CD4-positive, alpha-beta T cell treated with Interleukin-17A for 4 hours (primary cell): Measurements from ENCODE around the gene MBD5.

Source experiments
- DNase-seq: peaks from one replicate; pipeline ENCODE4 v3.0.0-alpha.2; 2020; ENCODE audit warnings: mixed read lengths

MBD5 gene

DNA sequence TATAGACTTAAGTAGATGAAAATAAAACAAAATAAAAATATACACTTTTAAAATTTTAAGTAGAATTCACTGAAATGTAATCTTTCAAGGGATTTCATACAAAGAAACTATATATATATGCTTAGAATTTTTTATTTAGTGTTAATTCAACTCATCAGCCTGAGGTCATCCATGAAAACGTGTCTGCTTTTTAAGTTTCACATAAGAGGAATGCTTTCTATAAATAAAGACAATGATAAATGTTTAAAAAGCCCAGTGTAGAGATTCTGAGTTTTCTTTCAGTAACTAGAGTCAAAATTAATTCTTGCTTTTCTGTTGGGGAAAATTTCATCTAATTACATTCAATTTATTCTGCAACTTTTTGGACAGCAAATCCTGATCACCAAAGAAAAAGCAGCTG lies 213.3 kb downstream of the MBD5 start:
- DNase-seq, result no peak

DNA sequence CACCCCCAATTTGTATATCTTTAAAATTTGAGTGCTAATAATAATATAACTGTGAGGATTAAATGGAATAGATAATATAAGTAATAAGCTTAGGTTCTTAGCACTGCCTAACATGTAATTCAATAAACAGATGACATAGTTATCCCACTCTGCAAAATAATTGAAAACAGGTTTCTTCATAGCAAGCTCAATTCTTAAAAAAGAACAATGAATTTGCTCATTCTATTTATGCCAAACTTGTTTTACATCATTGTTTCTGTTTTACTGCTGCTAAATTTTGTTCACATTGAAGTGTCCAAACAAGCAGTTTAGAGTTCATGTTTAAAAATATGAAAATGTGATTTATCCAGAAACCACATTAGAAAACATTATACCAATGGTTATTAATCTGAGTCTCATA lies 217.0 kb downstream of the MBD5 start:
- DNase-seq, result no peak

DNA sequence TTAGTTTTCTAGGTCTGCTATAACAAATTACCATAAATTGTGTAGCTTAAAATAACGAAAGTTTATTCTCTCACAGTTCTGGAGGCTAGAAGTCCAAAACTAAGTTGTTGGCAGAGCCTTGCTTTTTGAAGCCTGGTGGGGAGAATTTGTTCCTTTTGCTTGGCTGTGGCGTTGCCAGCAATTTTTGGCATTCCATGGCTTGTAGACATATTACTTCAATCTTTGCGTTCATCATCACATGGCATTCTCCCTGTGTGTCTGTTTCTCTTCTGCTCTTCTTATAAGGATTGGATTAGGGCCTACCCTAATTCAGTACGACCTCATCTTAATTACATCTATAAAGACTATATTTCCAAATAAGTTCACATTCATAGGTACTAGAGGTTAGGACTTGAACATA lies 217.7 kb downstream of the MBD5 start:
- DNase-seq, result no peak

DNA sequence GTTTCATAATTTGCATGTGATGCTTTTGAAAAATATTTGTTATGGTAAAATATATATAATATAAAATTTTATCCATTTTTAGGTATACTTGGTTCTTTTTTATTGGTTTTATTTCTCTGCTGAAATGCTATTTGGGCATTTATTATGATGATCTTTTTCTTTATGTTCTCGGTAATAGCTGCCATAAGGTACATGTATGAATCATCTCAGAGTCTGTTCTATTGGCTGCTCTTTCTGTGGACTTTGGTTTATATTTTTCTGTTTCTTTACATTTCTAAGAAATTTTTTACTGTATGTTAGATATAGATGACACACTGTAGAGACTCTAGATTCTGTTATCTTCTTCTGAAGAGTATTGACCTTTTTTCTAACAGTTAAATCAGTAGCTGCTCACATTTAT lies 219.9 kb downstream of the MBD5 start:
- DNase-seq, result no peak

DNA sequence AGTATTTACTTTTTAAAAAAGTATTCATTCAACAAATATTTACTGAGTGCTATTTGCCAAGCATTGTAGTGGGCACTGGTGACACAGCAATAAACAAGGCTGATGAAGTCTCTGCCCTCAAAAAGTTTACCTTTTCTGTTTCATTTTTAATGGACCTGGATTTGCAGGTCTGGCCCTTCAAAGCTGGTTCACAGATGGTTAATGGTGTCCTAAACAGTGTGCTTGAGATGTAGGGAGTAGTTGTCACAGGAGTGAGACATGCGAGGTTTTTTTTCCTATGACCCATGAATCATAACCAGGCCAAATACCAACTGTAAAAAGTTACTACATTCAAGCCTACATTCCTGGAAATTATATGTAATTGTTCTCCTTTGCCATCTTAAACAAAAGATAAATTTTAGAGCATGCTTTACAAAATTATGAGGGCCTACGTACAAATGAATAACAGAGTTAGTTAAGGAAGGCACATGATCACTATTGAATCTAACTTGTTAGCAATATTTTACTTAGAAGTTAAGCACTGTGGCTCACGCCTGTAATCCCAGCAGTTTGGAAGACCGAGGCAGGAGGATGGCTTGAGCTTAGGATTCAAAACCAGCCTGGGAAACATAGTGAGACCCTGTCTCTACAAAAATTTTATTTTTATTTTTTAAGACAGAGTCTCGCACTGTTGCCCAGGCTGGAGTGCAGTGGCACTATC lies 223.9 kb downstream of the MBD5 start:
- DNase-seq, result no peak

DNA sequence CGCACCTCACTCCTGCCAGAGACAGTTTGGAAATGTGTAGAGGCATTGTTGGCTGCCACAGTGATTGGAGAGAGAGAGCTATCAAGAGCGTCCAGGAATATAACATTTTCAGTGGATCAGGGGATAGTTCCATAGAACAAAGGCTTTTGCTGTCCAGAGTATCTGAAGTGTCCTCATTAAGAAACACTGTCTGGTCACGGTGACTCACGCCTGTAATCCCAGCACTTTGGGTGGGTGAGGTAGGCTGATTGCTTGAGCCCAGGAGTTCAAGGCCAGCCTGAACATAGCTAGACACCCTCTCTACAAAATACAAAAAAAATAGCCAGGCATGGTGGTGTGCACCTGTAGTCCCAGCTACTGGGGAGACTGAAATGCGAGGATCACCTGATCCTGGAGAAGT lies 231.1 kb downstream of the MBD5 start:
- no peak for DNase-seq

DNA sequence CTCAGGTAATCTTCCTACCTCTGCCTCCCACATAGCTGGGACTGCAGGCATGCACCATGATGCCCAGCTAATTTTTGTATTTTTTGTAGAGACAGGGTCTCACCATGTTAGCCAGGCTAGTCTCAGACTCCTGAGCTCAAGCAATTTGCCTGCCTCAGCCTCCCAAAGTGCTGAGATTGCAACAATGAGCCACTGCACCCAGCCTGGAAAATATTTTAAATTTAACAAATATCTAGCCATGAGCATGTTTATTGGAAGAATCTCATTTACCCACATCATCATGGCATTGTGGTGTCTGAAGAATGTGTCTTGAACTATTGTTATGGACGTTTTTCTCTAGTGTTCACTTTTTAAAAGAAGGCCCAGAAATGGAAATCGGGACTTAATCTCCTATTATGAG lies 231.8 kb downstream of the MBD5 start:
- DNase-seq, result no peak

DNA sequence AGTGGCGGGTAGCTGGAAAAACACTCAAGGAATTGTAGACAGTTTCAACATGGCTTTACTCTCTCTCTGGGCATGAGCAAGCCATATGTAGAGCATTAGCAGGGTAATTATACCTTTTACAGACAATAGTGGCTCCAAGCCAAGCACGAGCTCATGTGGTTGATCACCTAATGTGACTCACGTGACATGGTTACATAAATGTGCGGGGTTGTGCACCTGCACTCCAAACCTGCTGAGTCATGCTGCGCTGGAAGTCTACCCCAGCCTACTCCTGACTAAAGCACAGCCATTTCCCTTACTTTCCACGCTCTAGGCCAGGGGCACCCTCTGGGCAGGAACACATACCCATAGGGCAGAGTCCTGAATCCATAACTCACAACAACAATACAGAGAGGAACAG lies 232.8 kb downstream of the MBD5 start:
- no peak for DNase-seq

DNA sequence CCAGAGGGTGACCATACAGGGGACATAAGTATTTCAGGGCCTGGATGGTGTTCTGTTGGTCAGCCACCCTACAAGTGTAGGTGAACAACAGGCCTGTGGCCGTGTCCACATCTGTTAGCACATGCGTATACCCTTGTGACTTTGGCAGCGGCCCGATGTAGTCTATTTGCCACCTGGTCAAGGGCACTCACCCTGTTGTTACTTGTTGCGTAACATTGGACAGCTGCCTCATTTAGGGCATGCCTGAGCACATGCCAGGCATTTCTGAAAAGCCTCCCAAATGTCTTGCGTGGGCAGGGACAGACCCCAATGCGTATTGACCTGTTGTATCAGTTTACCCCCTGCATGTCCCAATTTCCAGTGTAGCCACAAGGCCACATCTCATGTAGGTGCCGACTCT lies 235.0 kb downstream of the MBD5 start:
- no peak for DNase-seq

DNA sequence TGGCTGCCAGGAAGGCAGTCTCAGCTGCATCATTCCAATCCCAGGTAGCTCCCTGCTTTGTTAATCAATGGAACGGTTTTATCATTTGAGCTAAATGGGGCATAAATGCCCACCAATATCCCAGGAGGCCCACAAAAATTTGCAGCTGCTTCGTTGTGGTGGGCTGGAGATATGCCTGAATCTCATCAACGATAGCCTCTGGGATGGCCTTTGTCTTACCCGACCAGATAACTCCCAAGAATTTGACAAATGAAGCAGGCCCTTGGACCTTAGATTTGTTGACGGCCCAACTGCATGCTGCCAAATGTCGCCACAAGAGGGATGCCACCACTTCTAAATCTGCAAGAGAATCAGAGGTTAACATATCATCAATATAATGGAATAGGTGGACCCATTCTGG lies 236.4 kb downstream of the MBD5 start:
- DNase-seq, result no peak

DNA sequence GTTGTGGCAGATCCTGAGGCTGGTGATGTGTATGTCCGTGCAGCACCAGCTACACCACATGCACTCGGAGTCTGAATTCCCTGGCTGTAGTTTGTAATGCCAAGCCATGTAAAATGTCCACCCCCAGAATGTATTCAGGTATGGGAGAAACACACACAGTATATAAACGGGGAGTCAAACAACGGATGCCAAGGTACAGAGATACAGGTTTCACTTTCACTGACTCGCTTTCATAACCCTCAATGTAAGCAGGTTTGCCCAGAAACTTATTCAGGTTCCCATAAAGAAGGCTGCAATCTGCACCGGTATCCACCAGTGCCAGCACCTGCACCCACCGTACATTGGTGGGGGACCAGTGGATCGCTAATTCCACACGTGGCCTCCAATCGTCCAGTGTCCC lies 237.2 kb downstream of the MBD5 start:
- DNase-seq, result no peak

DNA sequence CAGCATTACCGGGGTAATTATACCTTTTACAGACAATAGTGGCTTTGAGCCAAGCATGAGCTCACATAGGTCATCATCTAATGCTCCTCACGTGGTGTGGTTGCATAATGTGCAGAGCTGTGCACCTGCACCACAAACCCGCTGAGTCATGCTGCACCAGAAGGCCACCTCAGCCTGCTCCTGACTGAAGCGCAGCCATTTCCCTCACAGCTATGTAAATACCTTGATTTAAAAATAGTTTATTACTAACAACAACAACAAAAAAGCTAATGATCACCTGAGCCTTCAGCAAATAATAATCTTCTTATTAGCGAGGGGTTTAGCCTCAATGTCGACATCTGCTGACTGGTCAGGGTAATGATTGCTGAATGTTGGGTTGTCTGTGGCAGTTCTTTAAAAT lies 238.8 kb downstream of the MBD5 start:
- no peak for DNase-seq

DNA sequence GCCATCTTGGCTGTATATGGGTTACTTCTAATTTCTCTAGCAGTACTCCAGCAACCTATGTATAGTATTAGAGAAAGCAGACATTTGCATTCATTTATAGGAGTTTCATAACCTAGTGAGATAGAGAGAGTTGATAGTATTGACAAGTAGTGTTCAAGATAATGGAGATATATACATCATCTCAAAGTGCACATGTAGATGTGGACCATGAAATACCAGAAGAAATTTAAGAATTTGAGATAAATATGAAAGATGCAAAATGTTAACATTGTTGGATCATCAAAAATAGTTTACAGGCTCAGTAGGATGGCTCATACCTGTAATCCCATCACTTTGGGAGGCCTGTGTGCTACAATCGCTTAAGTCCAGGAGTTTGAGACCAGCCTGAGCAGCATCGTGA lies 243.0 kb downstream of the MBD5 start:
- DNase-seq, result no peak

DNA sequence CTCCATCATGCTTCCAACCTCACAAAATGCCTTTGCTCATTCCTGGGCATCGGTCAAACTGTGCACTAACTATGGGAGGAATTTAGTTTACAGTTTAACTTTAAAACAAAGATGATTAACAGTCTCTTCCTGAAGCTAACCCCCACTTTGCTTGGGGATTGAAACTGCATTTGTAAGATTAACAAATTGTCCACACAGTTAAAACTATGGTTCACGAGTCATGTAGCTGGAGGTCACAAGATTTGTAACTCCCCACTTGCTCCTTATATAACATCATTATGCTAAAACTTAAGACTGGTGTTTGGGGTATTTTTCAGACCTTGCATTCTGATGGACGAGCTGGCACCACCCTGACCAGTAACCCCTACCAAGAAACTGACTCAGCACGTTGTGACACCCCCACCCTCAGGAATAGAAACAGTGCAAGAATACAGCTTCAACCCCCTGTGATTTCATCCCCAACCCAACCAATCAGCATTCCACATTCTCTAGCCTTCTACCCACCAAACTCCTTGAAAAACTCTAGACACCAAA lies 252.3 kb downstream of the MBD5 start:
- DNase-seq, result no peak

DNA sequence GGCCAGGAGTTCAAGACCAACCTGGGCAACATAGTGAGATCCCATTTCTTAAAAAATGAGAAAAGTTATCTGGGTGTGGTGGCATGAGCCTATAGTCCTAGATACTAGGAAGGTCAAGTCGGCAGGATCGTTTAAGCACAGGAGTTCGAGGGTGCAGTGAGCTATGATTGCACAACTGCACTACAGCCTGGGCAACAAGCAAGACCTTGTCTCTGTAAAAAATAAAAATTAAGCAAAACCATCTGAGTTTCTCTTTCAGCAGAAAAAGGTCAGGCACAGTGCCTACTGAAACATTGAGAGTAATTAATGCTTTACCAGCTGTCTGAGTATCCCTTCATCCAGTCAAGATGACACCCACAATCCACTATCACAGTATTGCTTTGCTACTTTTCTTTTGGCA lies 258.3 kb downstream of the MBD5 start:
- no peak for DNase-seq

DNA sequence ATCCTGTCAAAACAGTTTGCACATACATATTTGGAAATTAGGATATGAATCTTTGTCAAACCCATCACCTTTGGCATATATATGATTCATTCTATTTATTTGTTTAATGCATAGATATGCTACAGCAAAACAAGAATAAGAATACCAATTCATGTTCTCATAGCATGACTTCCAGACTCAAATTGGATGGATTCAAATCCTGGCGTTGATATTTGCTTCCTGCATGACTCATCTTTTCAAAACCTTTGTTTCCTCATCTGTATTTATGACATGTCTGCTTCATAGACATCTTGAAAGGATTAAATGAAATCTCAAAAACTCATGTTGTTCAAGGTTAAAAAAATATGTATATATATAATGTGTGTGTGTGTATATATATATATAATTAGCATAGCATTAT lies 261.3 kb downstream of the MBD5 start:
- no peak for DNase-seq

DNA sequence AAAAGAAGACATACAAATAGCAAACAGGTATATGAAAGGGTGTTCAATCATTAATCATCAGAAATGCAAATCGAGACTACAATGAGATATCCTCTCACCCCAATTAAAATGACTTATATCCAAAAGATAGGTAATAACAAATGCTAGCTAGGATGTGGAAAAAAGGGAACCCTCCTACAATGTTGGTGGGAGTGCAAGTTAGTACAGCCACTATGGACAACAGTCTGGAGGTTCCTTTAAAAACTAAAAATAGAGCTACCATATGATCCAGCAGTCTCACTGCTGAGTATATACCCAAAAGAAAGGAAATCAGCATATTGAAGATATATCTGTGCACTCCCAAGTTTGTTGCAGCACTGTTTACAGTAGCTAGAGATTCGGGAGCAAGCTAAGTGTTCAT lies 271.5 kb downstream of the MBD5 start:
- DNase-seq, result no peak

DNA sequence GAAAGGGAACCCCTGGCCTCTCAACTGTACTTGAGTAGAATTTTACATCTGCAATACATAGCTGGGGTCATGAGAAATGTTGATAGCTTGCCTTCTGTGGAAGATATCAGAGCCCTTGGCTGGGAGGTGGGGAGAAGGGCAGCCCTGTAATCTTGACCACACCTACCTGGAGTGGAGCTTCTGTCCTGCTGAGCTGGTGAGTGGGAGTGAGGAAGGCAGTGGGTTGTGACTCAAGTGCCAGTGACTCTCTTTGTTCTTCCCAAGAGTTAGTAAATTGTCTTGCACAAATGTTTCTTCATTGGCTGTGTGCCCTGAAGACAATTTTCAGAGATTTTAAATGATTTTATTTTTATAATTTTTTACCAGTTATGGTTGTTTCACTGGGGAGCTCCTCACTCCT lies 277.3 kb downstream of the MBD5 start:
- no peak for DNase-seq

DNA sequence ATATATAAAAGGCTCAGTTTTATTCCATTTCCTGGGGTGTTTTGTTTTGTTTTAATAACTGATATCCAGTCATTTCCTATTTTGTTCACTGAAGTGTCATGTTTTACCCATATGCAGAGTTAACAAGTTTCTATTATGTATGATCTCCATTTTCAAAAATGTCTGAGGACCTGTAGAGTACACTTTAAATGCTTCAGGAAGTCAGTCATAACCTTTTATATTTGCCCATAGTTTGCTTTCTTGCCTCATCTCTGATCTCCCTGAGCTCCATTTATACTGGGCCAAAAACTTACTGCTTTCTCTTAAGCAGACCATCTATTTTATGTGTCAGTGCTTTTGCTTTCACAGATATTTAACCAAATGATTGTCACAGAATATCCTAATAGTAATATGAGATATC lies 278.7 kb downstream of the MBD5 start:
- no peak for DNase-seq

DNA sequence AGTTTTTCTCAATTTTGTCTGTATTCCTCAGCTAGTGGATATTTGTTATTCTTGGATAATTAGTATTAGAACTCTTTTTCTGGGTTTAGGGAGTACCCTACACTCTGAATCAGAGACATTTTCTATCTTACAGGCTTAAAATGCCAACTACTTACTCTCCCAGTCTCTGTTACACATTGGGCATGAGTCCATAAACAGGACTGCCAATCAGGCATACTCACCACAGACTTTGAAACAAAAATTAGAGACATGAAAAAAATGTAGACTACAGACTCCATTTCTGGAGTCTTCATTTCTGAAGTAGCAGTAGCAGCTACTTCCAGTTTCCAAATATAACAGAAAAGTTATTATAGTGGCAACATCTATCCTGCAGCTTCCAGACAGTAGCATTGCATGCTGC lies 279.7 kb downstream of the MBD5 start:
- no peak for DNase-seq

DNA sequence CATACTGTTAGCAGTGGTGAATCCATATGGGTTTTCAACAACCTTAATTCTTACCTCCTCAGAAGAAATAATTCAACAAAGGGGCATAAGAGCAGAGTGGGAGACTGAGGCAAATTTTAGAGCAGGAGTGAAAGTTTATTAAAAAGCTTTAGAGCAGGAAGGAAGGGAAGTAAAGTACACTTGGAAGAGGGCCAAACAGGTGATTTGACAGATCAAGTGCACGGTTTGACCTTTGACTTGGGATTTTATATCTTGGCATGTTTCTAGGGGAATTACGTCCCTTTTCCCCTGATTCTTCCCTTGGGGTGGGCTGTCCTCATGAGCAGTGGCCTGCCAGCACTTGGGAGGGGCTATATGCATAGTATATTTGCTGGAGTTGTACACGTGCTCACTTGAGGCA lies 280.5 kb downstream of the MBD5 start:
- DNase-seq, result no peak

DNA sequence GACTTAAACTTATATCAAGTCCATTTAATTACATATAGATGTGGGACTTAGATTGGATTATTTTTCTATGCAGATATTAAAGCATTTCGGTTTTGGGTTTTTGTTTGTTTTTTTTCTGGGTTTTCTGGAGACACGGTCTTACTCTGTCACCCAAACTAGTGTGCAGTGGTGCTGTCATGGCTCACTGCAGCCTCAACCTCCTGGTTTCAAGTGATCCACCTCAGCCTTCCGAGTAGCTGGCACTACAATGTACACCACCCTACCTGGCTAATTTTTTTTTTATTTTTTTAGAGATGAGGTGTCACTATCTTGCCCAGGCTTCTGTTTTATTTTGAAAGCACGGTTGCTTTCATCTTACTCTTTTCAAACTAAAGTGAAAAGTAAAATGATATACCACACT lies 281.6 kb downstream of the MBD5 start:
- DNase-seq, result no peak

DNA sequence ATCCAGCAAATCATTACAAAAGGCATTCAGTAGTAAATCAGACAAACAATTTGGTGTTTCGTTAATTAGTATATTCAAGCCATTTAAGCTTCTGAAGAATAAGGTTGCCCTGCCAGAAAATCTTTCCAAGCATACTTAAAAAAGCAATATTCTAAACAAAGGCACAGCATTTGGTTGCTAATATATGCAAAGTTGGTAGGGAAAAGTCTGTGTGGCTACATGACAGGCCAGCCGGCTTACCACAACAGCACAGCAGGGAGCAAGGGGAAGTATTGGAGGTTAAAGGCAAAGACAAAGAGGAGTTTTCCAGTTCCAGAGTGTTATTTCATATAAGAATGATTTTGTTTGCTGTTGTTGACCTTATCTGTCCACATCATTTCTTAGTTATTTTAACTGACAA lies 282.3 kb downstream of the MBD5 start:
- no peak for DNase-seq

DNA sequence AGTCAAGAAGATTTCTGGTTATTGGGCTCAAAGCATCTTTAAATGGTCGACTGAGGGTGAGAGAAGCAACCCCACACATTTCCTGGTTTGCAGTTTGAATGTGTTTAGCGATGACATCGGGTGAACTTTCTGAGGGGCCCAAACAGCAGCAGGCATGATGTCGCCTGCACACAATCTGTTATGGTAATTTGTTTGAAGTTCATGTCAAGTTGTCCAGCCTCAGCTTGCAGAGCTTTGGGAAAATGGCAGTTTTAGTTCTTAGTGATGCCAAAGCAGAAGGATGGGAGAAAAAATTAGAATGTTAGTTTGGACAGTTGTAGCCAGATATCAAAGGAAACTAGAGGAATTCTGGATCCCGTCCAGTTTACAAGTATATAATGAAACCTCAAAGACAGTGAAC lies 284.6 kb downstream of the MBD5 start:
- DNase-seq, result no peak

DNA sequence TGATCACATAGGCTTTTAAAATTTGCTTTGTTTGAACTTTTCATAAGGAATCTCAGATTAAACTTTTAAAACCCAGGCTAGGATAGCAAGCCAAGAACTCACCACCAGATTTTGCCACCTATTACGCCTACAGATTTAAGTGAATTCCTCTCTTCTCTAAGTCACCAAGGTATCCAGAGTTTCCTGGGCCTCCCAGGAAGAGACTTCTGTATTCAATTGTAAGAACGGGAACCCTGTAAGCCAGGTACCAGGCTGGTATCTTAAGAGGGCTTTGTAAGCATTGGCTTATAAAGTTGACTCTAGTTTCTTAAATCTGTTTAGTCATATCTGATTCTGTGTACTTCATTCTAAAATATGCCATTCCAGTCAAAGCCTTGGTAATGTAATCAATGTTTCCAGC lies 285.1 kb downstream of the MBD5 start:
- DNase-seq, result no peak

DNA sequence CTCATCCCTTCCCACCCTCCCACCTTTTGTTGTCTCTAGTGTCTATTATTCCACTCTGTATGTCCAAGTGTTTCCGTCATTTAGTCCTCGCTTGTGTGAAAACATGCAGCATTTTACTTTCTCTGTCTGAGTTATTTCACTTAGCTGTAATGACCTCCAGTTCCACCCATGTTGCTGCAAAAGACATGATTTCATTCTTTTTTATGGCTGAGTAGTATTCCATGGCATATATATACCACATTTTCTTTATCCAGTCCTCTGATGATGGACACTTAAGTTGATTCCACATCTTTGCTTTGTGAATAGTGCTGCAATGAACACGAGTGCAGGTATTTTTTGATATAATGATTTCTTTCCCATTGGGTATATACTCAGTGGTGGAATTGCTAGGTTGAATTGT lies 296.7 kb downstream of the MBD5 start:
- no peak for DNase-seq
